CD4-positive, alpha-beta T cell treated with Interleukin-15 for 1 hour (primary cell): ENCODE measurements around the gene TNRC18.
A peak's percentile ranks its signal among the peaks of the same experiment; 100 is the strongest.
"Not testable (repeated sequence)": the region's sequence is repeated elsewhere in the genome, so short reads cannot be mapped to it uniquely, and the experiment has no call there.

Experiments used
- DNase-seq: peaks from one replicate; pipeline ENCODE4 v3.0.0-alpha.2; 2020

The TNRC18 gene

DNA sequence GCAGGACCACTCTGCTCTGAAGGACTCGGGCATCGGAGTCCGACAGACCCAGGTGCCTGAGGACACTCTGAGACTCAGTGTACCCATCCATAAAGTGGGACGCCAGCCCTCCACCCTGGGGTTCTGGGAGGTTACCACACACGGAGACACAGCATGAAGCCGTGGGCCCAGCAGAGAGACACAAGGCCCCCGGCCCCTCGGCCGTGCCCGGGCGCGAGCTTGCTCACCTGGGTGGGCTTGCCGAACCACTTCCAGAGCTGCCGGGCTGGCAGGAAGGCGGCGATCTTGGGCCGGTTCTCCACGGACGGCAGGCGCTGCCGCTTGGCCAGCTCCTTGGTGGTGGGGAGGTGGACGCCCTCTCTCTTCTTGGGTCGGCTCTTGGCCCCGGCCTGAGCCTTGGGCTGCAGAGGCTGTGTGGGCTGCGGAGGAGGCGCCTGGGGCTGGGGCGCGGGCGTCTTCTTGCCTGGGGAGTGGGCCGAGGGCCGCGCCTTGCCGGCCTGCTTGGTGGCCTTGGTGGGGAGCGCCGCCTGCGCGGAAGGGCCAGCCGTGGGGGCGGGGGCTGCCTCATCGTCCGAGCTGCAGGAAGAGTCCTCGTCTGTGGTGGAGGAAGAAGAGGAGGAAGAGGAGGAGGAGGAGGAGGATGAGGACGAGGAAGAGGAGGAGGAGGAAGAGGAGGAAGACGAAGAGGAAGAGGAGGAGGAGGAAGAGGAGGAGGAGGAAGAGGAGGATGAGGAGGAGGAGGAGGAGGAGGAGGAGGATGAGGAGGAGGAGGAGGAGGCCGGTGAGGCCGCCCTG lies 111.2 kb downstream of the TNRC18 start:
- DNase-seq, result not testable (repeated sequence)

DNA sequence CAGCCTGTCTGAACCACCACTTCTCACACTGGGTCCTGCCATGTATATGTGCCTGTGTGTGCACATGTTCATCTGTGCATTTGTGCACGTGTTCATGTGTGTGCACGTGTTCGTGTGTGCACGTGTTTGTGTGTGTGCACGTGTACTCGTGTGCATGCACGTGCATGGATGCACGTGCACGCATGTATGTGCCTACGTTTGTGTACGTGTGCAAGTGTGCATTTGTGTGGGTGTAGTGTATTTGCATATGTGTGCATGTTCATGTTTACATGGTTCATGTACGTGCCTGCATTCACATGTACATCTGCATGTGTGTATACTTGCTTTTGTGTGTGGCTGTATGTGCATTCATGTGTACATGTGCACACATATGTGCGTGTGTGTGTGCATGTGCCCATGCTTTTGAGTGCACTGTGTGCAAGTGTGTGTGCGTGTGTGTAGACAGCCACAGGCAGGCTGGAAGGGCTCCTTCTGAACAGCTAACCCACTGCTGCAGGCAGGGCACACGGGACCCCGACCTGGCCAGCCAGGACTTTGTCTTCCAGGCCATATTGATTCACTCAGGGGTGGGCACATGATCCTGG lies 112.7 kb downstream of the TNRC18 start:
- DNase-seq, result no peak

DNA sequence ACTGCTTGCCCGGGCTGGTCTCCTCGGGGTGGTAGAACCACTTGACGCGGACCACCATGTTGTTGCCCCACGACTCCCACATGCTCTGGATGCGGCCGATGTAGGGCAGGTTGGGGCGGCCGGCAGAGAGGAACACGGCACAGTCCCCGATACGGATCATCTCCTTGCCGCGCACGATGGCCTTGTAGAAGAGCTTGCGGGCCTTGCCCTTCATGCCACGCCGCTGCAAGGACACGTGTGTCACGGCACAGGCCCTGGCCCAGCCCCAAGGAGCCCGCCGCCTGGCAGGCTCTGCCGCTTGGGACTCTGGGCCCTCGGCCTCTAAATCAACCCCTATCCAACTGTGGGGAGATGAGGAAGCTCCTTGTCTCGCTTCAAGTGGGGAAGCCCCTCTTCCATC lies 114.5 kb downstream of the TNRC18 start:
- no peak for DNase-seq

DNA sequence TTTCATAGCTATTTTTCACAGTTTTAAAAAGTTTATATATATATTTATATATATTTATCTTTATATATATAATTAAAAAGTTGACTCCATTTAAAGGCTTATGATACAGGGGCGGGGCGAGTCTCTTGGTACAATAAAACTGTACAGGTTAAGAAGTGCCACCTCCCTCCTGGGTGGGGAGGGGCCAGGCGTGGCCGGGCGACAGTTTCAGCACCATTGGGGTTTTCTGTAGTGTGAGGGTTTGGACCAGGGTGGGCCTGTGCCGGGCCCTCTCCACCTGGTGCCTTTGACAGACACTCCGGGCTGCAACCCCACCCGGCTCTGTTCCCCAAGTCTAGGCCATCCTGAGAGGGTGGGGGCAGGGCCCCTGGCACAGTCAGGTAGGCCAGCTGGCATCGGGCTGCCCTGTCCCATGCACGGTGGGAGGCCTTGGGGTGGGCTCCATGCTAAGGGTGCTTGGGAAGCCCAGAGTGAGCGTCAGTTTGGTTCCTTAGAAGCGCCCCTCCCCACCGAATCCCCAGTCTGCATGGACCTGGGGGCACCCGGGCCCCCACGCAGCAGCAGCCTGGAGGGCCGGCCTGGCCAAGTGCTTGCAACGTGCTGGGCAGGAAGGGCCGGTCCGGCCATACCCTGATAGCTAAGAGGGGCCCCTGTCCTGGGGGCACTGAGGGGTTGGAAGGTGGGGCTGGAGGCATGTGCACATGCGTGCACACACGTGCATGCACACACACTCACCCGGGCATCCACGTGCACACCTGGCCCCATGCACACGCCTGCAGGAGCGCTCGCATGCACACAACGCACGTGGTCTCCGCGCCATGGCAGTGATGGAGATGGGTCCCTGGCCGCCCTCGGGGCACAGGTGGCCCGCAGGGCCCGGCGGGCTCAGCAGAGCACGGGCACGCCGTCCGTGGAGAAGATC lies 116.2 kb downstream of the TNRC18 start:
- DNase-seq, result not testable (repeated sequence)

DNA sequence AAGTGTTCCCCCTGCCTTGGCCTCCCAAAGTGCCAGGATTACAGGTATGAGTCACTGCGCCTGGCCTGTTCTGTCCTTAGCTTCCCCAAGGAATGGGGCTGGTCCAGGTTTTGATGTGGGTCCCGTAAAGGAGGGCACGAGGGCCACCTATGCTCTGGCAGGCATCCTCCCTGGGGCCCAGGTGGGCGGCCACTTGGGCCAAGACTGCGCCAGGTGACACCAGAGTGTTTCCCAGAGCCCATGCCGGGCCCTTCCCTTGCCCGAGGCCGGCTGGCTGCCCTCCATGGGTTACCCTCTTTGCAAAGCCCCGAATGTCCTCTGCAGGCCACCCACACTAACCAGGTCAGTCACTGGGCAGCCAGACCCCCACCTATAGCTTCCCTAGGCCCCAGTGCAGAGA lies 118.6 kb downstream of the TNRC18 start:
- not testable (repeated sequence) for DNase-seq

DNA sequence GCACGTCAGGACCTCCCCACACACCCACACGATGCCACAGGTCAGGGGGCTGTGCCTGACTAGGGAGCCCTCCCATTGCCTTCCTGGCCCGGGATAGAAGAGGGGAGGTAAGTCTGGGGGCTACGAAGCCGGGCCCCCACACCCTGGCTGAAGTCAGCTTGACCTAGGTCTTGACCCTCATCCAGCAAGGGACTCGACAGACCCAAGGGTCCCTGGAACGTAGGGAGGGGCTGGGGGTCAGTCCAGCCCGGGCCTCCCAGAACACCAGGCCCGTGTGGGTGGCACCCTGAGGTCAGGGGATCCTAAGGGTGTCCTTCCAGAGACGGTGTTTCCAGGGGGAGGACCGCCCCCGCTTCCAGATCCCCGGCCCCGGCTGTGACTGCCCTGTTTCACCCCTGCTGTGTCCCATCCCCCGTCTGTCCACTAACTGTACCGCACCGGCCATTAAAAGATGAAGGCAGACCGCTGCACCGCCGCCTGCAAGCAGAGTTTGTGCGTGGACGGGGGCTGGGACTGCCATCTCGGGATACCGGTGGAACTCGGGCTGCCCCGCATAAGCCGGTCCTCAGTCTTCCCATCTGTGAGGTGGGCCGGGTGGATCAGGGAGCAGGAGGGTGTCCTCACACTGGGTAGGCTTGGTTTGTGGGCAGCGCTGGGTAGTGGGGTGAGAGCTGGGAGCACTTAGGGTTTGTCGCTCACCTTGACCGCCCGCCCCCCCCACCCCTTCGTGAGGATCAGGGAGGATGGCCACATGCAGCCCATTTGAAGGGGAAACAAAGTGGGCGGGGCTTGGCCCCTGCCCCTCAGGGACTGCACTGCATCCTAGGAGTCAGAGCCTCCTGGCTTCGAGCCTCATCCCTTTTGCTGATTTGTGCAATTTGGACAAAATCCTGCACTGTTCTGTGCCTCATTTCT lies 119.8 kb downstream of the TNRC18 start:
- no peak for DNase-seq

DNA sequence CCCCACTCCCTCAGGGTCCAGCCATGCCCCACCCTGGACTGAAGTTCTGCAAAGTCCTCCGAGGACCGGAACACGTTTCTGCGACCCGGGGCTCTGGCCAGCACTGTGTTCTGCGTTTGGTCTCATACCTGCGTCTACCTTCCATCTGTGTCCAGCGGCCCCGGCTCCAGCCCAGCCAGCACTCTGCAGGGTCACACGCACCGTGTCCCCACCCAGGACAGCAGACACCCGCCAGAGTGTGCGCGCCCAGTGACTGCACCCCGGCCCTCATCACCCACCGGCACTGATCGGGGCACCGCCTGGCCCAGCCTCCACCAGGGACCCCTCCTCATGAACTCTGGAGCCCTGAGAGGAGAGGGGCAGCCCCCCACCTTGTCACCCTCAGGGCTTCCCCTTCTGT lies 120.6 kb downstream of the TNRC18 start:
- no peak for DNase-seq

DNA sequence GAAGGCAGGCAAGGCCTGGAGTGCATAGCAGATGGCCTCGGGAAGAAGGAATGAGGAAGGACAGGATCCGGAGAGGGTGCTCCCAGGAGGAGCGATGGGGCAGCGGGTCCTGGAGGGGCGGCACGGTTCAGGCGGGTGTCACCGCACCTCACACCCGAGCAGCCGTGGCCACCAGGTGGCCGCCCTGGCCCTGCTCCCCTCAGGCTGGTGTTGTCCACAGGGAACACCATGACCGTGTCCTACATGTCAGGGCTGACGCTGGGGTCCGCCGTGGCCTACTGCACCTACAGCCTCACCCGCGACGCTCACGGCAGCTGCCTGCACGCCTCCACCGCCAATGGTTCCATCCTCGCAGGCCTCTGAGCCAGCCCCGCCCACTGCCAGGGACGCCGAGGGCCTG lies 121.1 kb downstream of the TNRC18 start:
- no peak for DNase-seq

DNA sequence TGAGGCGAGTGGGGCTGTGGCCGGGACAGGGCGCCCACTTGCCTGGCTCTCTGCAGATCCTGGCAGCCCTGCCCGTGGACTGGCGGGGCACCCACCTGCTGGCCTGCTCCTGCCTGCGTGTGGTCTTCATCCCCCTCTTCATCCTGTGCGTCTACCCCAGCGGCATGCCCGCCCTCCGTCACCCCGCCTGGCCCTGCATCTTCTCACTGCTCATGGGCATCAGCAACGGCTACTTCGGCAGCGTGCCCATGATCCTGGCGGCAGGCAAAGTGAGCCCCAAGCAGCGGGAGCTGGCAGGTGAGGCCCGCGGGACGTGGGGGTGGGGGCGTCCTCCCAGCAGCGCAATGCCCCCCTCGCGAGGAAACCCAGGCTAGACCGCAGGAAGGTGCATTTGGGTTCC lies 123.3 kb downstream of the TNRC18 start:
- DNase-seq, result no peak

DNA sequence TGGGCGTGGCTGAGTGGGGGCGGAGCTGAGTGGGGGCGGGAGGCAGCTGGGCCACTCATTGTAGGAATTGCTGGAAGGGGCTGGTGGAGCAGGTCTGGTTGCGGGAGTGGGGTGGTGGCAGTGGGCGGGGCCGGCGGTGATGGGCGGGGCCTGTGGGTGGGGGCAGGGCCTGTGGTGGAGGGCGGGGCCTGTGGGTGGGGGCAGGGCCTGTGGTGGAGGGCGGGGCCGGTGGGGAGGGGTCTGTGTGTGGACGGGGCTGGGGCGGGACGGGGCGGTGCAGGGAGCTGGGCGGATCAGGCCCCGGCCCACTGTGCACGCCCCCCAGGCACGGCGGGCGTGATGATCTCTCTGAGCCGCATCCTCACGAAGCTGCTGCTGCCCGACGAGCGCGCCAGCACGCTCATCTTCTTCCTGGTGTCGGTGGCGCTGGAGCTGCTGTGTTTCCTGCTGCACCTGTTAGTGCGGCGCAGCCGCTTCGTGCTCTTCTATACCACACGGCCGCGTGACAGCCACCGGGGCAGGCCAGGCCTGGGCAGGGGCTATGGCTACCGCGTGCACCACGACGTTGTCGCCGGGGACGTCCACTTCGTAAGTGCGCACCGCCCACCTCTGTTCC lies 126.9 kb downstream of the TNRC18 start:
- DNase-seq, result peak; percentile 76

DNA sequence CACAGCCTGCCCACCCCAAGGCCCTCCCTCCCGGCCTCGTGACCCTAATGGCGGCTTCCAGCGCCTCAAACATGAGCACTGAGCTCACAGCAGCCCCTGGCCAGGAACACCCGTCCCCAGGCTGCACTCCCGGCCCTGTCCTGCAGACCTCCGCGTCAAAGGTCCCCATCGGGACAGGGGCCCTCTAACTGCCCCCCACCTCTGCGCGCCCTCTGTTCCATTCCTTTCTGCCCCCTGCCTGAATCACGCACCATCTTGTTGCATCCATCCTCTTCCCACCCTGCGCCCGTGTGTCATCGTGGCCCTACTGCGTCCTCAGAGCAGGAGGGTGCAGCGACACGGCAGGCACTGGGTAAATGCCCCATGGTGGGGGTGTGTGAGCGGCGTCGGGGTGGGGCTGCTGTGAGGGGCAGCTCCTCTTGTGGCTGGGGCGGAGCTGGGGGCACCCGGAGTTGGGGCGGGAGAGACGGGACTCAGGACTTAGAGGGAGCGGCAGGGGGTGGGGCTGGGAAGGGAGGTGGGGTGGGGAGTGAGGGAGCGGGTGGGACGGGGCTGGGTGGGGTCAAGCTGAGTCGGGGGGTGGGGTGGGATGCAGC lies 127.5 kb downstream of the TNRC18 start:
- no peak for DNase-seq

DNA sequence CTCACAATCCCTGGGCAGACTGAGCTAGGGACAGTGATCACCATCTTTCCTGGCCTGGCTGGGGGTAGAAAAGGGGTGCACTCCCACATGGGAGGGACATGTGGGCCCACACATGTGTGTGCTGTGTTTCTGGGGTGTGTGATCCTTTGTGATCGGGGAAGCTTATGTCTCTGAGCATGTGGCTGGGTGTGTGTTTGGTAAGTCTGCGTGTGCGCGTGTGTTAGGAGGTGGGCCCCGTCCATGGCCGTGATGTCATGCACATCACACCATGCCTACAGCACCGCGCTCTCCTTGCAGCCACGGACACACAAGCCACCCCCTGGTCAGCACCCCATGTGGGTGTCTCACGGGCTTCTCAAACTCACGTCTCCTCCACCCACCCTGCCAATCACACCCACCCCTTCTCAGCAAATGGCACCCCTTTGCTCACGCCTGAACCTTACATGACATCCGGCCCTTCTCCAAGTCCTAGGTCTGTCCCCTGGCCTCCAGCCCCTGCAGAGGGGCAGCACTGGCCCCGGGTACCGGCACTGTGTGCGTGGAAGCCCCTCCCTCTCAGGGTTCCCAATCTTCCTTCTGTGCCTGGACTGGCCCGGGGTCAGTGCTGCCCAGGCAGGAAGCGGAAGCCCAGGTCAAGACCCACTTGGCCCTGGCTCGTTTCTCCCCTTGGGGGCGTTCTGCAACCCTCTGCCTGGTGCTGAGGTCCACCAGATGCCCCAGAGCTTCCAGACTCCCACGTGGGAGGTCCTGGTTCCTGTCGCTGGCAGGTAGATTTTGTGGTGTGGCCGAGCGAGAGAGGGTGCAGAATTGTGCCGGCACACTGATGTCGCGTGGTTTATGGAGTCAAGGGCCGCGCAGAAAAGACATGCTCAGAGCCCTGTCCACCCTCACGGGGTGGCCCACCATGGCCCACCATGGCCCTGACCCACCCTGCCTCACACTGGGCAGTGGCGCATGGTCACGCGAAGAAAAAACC lies 128.3 kb downstream of the TNRC18 start:
- DNase-seq, result no peak

DNA sequence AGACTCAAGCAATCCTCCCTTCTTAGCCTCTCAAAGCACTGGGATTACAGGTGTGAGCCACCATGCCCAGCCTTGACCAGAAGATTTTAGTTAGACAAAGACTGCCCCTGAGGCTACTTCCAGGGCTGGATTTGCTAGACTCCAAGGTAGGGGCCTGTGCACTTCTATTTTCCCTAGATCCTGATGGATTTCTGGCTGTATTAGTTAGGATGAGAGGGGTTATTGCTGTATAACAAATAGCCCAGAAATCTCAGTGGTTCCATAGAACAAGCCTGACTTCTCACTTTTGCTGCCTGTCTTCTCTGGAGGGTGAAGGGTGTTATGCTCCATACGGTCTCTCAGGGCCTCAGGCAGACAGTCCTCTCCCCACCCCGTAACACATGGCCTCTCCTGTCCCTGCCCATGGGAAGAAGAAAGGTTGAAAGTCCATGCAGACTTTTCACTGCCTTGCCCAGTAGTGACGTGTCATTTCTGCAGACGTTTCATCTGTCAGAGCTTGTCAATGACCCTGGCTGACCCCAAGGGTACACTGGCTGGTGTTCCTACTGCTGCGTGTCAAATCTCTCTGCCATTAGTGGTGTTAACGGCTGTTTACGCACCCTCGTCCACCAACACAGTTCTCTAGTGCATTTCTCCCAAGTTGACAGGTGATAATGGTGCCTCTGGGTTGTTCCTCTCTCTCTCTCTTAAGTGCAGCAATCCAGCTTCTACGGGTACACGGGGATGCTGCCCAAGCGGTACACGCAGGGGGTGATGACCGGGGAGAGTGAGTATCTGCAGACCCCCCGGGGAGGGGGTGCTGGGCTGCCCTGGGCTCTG lies 129.3 kb downstream of the TNRC18 start:
- no peak for DNase-seq

DNA sequence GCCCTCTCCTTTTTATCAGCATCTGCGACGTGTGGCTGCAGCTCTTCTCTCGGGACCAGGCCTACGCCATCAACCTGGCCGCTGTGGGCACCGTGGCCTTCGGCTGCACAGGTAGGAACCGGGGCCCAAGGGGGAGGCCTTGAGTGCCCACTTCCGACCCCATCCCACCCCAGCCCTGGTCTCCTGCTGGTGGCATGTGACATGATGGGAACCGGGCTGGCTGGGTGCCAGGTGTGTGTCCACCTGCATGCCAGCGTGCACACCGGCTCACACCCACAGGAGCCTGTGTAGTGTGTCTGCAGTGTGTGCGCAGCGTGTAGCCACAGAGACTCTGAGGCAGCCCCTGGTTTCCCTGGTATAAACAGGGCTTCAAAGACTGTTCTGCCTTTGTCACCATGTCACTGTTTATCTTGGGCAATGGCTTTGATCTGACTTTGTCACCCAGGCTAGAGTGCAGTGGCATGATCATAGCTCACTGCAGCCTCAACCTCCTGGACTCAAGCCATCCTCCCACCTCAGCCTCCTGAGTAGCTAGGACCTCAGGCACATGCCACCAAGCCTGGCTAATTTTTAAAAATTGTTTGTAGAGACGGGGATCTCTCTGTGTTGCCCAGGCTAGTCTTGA lies 131.8 kb downstream of the TNRC18 start:
- not testable (repeated sequence) for DNase-seq

DNA sequence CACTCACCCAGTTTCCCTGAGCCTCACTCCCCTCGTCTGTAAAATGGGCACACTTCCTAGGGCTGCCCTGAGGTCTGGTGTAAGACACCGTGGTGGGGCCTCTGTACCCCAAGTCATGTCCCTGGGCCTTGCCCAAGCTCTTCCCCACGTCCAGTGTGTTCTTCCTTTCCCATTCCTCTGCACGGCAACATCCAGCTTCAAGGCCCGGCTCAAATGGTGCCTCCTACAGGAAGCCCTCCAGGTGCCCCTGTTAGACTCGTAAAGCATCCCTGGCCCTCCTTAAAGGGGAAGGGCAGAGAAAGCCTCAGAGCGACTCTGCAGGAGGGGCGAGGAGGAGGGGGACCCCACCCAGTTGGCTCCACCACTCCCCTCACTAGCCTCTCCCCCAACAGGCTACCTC lies 132.3 kb downstream of the TNRC18 start:
- DNase-seq, result no peak

DNA sequence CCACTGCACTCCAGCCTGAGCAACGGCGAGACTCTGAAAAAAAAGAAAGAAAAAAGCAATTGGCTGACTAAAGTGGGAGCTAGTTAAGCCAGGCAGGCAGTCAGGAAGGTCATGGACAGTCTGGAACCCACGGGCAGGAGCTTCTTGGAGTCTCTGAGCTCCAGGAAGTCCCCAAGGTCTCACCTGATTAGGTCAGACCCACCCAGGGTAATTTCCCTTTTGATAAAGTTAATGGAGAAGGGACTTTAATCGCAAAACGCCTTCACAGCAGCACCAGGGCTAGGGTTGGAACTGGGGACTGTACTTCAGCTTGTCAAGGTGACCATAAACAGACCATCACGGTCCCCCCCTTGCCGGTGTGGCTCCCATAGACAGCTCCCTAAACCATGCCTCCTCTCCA lies 134.3 kb downstream of the TNRC18 start:
- DNase-seq, result no peak

DNA sequence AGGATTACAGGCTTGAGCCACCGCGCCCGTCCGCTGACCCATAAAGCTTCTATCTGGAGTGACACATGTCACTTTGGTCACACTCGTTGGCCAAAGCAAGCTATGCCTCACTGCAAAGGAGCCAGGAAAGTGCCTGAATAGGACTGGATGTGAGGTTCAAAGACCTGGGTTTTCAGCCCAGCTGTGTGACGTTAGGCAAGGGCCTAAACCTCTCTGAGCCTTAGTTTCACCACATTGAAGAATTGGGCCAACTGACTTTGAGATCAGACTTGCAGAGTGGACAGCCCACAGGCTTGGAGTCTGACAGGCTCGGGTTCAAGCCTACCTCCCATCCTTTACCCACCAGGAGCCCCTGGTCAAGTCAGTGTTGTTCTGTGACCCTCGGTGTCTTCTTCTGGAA lies 135.1 kb downstream of the TNRC18 start:
- not testable (repeated sequence) for DNase-seq

DNA sequence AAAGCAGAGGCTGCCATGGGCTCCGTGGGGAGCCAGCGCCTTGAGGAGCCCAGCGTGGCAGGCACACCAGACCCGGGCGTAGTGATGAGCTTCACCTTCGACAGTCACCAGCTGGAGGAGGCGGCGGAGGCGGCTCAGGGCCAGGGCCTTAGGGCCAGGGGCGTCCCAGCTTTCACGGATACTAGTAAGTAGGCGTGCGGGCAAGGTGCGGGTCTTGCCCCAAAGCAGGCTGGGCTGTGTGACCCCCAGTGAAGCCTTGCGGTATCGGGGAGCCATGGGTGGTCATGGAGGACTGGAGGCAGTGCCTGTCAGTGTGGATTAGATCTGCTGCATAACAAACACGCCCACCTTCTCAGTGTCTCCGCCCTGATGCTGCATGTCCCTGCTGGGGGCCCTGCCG lies 135.8 kb downstream of the TNRC18 start:
- no peak for DNase-seq

DNA sequence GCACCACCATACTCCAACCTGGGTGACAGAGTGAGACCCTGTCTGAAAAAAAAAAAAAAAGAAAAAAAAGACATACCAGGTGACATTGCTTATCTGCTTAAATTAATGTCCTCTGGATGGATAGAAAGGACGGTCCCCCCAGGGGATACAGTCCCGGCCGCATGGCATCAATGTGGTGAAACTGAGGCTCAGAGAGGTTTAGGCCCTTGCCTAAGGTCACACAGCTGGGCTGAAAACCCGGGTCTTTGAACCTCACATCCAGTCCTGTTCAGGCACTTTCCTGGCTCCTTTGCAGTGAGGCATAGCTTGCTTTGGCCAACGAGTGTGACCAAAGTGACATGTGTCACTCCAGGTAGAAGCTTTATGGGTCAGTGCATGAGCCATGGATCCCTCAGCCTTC lies 136.3 kb downstream of the TNRC18 start:
- DNase-seq, result not testable (repeated sequence)
